ENCODE results near the gene ESRP2.

Gene ESRP2

GRCh38 chr16:68235887-68236136 is at the start of gene ESRP2:
TSS of gene ESRP2 (minus strand) at chr16:68236127. CDS start at chr16:68236045, 82 bp downstream.
- DNase-seq (ENCODE audit: low read depth in 2 of 2), result no peak

- DNase-seq (ENCODE audit: low read depth in 2 of 2), result no peak
Observed at GRCh38 chr16:68285683-68286082, 49.8 kb upstream of the ESRP2 start.

- no peak for DNase-seq (ENCODE audit: low read depth in 2 of 2)
Observed at GRCh38 chr16:68284847-68285246, 48.9 kb upstream of the ESRP2 start.

GRCh38 chr16:68283801-68284598 is 48.1 kb upstream of the ESRP2 start:
- no peak for DNase-seq (ENCODE audit: low read depth in 2 of 2)

GRCh38 chr16:68283346-68283745 is 47.4 kb upstream of the ESRP2 start:
- no peak for DNase-seq (ENCODE audit: low read depth in 2 of 2)

GRCh38 chr16:68282064-68282452 is 46.1 kb upstream of the ESRP2 start:
- DNase-seq (ENCODE audit: low read depth in 2 of 2), result no peak

- DNase-seq (ENCODE audit: low read depth in 2 of 2), result no peak
Observed at GRCh38 chr16:68281368-68282063, 45.6 kb upstream of the ESRP2 start.

- DNase-seq (ENCODE audit: low read depth in 2 of 2), result no peak
Observed at GRCh38 chr16:68279726-68280558, 44.0 kb upstream of the ESRP2 start.

- no peak for DNase-seq (ENCODE audit: low read depth in 2 of 2)
Observed at GRCh38 chr16:68276223-68276622, 40.3 kb upstream of the ESRP2 start.

- no peak for DNase-seq (ENCODE audit: low read depth in 2 of 2)
Observed at GRCh38 chr16:68275611-68276191, 39.8 kb upstream of the ESRP2 start.

GRCh38 chr16:68274441-68274840 is 38.5 kb upstream of the ESRP2 start:
- no peak for DNase-seq (ENCODE audit: low read depth in 2 of 2)

GRCh38 chr16:68273896-68274295 is 38.0 kb upstream of the ESRP2 start:
- no peak for DNase-seq (ENCODE audit: low read depth in 2 of 2)

- DNase-seq (ENCODE audit: low read depth in 2 of 2), result no peak
Observed at GRCh38 chr16:68273459-68273858, 37.5 kb upstream of the ESRP2 start.

GRCh38 chr16:68272507-68273209 is 36.7 kb upstream of the ESRP2 start:
- no peak for DNase-seq (ENCODE audit: low read depth in 2 of 2)

- DNase-seq (ENCODE audit: low read depth in 2 of 2), result no peak
Observed at GRCh38 chr16:68270353-68270752, 34.4 kb upstream of the ESRP2 start.

- DNase-seq (ENCODE audit: low read depth in 2 of 2), result no peak
Observed at GRCh38 chr16:68269793-68270192, 33.9 kb upstream of the ESRP2 start.

- no peak for DNase-seq (ENCODE audit: low read depth in 2 of 2)
Observed at GRCh38 chr16:68267612-68268405, 31.9 kb upstream of the ESRP2 start.

- DNase-seq (ENCODE audit: low read depth in 2 of 2), result peak; percentile 33 to 44
Observed at GRCh38 chr16:68265078-68265920, 29.4 kb upstream of the ESRP2 start.

- DNase-seq (ENCODE audit: low read depth in 2 of 2), result peak; percentile 79 to 82
Observed at GRCh38 chr16:68264128-68265077, 28.5 kb upstream of the ESRP2 start, which contains the start of gene SLC7A6. TSS of gene SLC7A6 (plus strand) at chr16:68264526. CDS start at chr16:68274727, 10,201 bp downstream.

Data from stimulated activated CD4-positive, alpha-beta T cell treated with anti-CD3 and anti-CD28 coated beads, Interleukin-15, amount 100 ng/mL, for 48 hours (primary cell).